HepG2 (cell line): ENCODE results near the gene PIANP.
A peak's percentile ranks its signal among the peaks of the same experiment; 100 is the strongest.

Experiments
- CTCF ChIP-seq: sonication (generic); formaldehyde crosslinking; IDR thresholded peaks from 2 replicates; pipeline ENCODE4 v1.5.0; 2020; ENCODE audit warnings: mild to moderate bottlenecking, missing genetic modification reagents, moderate library complexity
- ETV5 ChIP-seq: IDR thresholded peaks from 2 replicates; pipeline ENCODE4 v1.6.1; 2018; ENCODE audit warnings: missing biosample characterization, missing genetic modification reagents, inconsistent platforms, borderline replicate concordance
- JUNB ChIP-seq: sonication (generic); formaldehyde crosslinking; IDR thresholded peaks from 2 replicates; pipeline ENCODE4 v1.8.0; 2022; ENCODE audit warnings: missing genetic modification reagents, mild to moderate bottlenecking, borderline replicate concordance
- NCOR1 ChIP-seq: fragments of 200-600 bp; sonication (generic); IDR thresholded peaks from 2 replicates; pipeline ENCODE4 v1.7.0; 2017; ENCODE audit warnings: antibody characterized with exemption, low read length, borderline replicate concordance
- PREB ChIP-seq: sonication (generic); formaldehyde crosslinking; IDR thresholded peaks from 2 replicates; pipeline ENCODE4 v1.4.0; 2020; ENCODE audit warnings: missing genetic modification reagents
- ZBTB40 ChIP-seq, 2 experiments: fragments of 450-650 bp in 1 of 2; sonication (generic) in 1 of 2; formaldehyde crosslinking in 1 of 2; IDR thresholded peaks; 2 replicates each; pipeline versions ENCODE4 v1.6.1 to v1.8.0; 2016 to 2022; ENCODE audit warnings: antibody characterized with exemption in 1 of 2, mild to moderate bottlenecking in 1 of 2, missing genetic modification reagents in 1 of 2
- ZNF280B ChIP-seq: sonication (generic); formaldehyde crosslinking; IDR thresholded peaks from 2 replicates; pipeline ENCODE4 v1.5.0; 2020; ENCODE audit warnings: missing genetic modification reagents, mild to moderate bottlenecking, borderline replicate concordance

GRCh38 chr12:6697584-6698351 lies 2.8 kb downstream of the PIANP start:
- TF ChIP-seq PREB (CRISPR knock-in tag) = no peak
- TF ChIP-seq CTCF (CRISPR knock-in tag) = peak; percentile 86
- no peak for TF ChIP-seq JUNB (CRISPR knock-in tag)
- no peak for TF ChIP-seq NCOR1
- no peak for TF ChIP-seq ETV5 (CRISPR knock-in tag)
- TF ChIP-seq ZNF280B (CRISPR knock-in tag) = no peak
- no peak for TF ChIP-seq ZBTB40 (IDR thresholded peaks at IDR 0.05)
- no peak for TF ChIP-seq ZBTB40 (CRISPR knock-in tag; IDR thresholded peaks at IDR 0.05)
